HFFc6 (cell line): ENCODE measurements around the gene TTN. TPM values are rescaled to one million over a fixed set of nuclear protein-coding genes. Genes with fewer than 3 reads are reported as not detected.

Experiments used
- DNase-seq: peaks from one replicate; pipeline ENCODE4 v3.0.0-alpha.2; 2018
- H3K27ac Mint-ChIP-seq: 2 replicates; pipeline ENCODE4 v1.8.0; 2020; ENCODE audit warnings: mild to moderate bottlenecking, mixed read lengths
- H3K27me3 Mint-ChIP-seq: 2 replicates; pipeline ENCODE4 v1.8.0; 2021; ENCODE audit warnings: mild to moderate bottlenecking, moderate library complexity, mixed read lengths; ENCODE audit not compliant: insufficient read depth
- H3K36me3 Mint-ChIP-seq: 2 replicates; pipeline ENCODE4 v1.8.0; 2021; ENCODE audit warnings: low read depth, mixed read lengths
- H3K4me1 Mint-ChIP-seq: 2 replicates; pipeline ENCODE4 v1.8.0; 2020; ENCODE audit warnings: low read depth, mixed read lengths
- H3K4me3 Mint-ChIP-seq: 2 replicates; pipeline ENCODE4 v1.8.0; 2020; ENCODE audit warnings: mild to moderate bottlenecking, moderate library complexity, mixed read lengths
- H3K9me3 Mint-ChIP-seq: 2 replicates; pipeline ENCODE4 v1.8.0; 2020; ENCODE audit warnings: mild to moderate bottlenecking, mixed read lengths
- total RNA-seq, 6 experiments: library from RNA; stranded (reverse); fragmentation: NEBNext Ultra II Directional; extraction: Animal tissue kit (Norgen Biotek cat#: 25700); gene quantifications; 2 replicates in 1 of 6; 3 replicates in 5 of 6; pipeline ENCODE4 v1.2.3, GENCODE V29; 2021
- TF ChIP-seq, protein P1 (sequence below): fragments of 200-600 bp; sonication (generic); IDR thresholded peaks from 2 replicates; pipeline ENCODE4 v1.5.0; 2021; ENCODE audit warnings: antibody characterized with exemption, mild to moderate bottlenecking

The TTN gene
- total RNA-seq, 6 experiments from 2014 or later: 0.17 to 0.33 (median 0.23) TPM

DNA sequence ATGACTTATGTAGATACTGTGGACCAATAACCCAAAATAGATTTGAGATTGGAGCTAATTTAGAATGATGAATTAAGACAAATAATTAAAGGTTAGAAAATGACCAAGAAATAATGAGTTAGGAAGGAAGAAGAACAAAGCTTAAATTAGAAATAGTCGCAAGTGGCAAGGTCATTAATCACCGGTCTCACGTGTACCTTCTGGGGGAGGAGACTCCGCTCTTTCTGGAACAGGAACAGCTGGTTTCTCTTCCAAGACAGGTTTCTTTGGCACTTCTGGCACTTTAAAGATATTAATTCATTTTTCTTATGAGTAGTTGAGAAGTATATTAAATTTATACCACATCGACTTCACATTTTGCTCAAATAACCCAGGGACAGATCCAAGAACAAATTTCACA, 156.7 kb downstream of the TTN start:
- Mint-ChIP-seq H3K36me3 (no peaks in the 10 kb centered on the region), H3K27ac (no peak overlapping the region), H3K4me3 (no peak overlapping the region), H3K27me3 (peaks cover 8% of the 10 kb centered on the region; the same call in 1 of the 2 replicates), H3K9me3 (no peaks in the 10 kb centered on the region), H3K4me1 (no peaks in the 10 kb centered on the region)
- TF ChIP-seq, protein P1, sequence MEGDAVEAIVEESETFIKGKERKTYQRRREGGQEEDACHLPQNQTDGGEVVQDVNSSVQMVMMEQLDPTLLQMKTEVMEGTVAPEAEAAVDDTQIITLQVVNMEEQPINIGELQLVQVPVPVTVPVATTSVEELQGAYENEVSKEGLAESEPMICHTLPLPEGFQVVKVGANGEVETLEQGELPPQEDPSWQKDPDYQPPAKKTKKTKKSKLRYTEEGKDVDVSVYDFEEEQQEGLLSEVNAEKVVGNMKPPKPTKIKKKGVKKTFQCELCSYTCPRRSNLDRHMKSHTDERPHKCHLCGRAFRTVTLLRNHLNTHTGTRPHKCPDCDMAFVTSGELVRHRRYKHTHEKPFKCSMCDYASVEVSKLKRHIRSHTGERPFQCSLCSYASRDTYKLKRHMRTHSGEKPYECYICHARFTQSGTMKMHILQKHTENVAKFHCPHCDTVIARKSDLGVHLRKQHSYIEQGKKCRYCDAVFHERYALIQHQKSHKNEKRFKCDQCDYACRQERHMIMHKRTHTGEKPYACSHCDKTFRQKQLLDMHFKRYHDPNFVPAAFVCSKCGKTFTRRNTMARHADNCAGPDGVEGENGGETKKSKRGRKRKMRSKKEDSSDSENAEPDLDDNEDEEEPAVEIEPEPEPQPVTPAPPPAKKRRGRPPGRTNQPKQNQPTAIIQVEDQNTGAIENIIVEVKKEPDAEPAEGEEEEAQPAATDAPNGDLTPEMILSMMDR: no peak
- DNase-seq: no peak

DNA sequence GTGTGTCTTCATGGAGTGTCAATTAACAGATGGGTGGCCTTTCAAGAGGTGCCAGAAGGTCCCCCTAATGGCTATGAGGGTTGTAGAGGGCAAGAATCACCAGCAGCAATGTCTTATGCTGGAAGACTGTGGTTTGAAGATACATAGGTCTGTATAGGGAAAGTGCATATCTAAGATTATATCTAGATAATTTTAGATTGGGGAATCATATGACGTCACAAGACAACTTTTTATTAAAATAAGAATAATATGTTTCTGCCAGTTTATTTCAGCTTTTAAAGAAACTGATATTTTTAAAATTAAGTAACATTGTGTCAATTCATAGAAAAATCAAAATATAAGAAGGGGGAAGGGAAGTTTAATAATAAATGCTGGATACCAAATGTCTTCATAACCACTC, 162.3 kb downstream of the TTN start:
- TF ChIP-seq, protein P1: no peak
- no peaks in the 10 kb centered on the region for H3K36me3 Mint-ChIP-seq
- H3K27me3 Mint-ChIP-seq: peaks cover 4% of the 10 kb centered on the region; the same call in 1 of the 2 replicates
- no peak overlapping the region for H3K4me3 Mint-ChIP-seq
- no peak overlapping the region for H3K27ac Mint-ChIP-seq
- H3K9me3 Mint-ChIP-seq: no peaks in the 10 kb centered on the region
- DNase-seq: no peak
- H3K4me1 Mint-ChIP-seq: no peaks in the 10 kb centered on the region

DNA sequence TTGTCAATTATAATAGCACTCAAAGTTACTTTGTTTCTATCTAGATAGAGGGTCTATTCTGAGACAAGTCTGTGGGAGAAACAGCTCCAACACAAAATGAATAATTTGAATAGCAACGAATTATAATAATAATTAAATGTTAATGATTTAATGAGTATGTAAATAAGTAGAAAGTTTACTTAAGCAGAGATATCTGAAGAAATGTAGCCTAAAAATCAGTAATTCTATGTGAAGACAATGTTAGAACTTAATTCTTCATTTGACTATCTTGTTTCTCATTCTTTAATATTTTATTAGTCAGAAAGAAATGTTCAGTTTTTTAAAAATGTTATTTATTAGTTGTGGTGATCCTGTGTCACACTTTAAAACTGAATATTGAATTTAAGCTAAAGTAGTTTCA, 165.7 kb downstream of the TTN start:
- no peak for DNase-seq
- Mint-ChIP-seq H3K4me3 (no peak overlapping the region), H3K4me1 (no peaks in the 10 kb centered on the region), H3K27ac (no peak overlapping the region), H3K27me3 (no peaks in the 10 kb centered on the region), H3K9me3 (no peaks in the 10 kb centered on the region), H3K36me3 (no peaks in the 10 kb centered on the region)
- TF ChIP-seq, protein P1: no peak

GRCh38 chr2:178635897-178636296, 171.3 kb downstream of the TTN start:
- no peak for DNase-seq
- H3K27me3 Mint-ChIP-seq: peaks cover 4% of the 10 kb centered on the region; the same call in 1 of the 2 replicates
- H3K4me1 Mint-ChIP-seq: no peaks in the 10 kb centered on the region
- H3K4me3 Mint-ChIP-seq: no peak overlapping the region
- no peaks in the 10 kb centered on the region for H3K9me3 Mint-ChIP-seq
- H3K36me3 Mint-ChIP-seq: no peaks in the 10 kb centered on the region
- TF ChIP-seq, protein P1: no peak
- no peak overlapping the region for H3K27ac Mint-ChIP-seq

DNA sequence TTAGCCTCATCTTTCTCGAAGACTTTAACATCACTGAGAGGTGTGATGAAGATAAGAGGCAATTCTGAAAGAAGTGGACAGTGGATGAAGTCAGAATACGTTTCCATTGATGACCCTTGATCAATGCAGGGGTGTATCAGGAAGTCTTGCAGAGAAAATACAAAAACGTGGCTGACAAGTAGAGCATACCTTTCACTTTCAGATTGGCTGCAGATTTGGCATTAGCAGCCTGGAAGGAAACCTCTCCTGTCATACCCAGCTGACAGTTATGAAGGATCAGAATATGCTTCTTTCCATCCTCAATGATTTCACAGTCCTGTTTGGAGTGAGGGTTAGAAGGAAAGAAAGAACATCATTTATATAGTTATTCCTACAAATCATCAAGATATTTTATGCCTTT, 174.5 kb downstream of the TTN start:
- no peaks in the 10 kb centered on the region for H3K9me3 Mint-ChIP-seq
- H3K27ac Mint-ChIP-seq: no peak overlapping the region
- no peak for DNase-seq
- H3K4me1 Mint-ChIP-seq: no peaks in the 10 kb centered on the region
- H3K36me3 Mint-ChIP-seq: no peaks in the 10 kb centered on the region
- H3K27me3 Mint-ChIP-seq: peaks cover 8% of the 10 kb centered on the region
- no peak overlapping the region for H3K4me3 Mint-ChIP-seq
- TF ChIP-seq, protein P1: no peak

DNA sequence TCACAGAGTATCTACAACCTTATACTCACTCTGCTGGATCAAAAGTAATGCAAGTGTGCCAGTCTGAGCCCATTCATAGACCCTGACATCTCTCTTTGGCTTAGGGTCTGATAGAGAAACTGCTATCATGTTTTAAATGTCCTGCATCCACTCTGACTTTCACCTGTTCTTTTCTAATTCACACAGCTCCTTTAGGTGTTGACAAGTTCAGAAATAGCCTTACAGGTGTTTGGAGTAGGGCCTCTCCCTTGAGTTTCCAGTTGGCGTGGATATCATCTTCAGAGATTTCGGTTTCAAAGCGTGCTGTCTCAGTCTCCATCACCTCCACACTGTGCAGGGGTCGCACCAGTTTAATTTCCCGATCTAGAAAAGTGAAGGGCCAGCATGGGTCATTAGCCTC, 176.6 kb downstream of the TTN start:
- Mint-ChIP-seq H3K27me3 (peaks cover 8% of the 10 kb centered on the region), H3K4me1 (no peaks in the 10 kb centered on the region), H3K27ac (no peak overlapping the region), H3K9me3 (no peaks in the 10 kb centered on the region), H3K36me3 (no peaks in the 10 kb centered on the region), H3K4me3 (no peak overlapping the region)
- DNase-seq: no peak
- TF ChIP-seq, protein P1: no peak
